ENCODE measurements around the gene CCDC24.

The CCDC24 gene

GRCh38 chr1:43971336-43971980 lies 19.9 kb upstream of the CCDC24 start:
- Histone ChIP-seq H3K4me3 (ENCODE audit: low read length) (no peak overlapping the region), H3K4me1 (ENCODE audit: control insufficient read depth, low read depth, low read length) (peaks cover 2% of the 10 kb centered on the region), H4K8ac (ENCODE audit: low read depth, low read length) (no peak overlapping the region), H2BK5ac (ENCODE audit: low read length) (no peak overlapping the region), H4K5ac (ENCODE audit: low read length) (no peak overlapping the region), H3K79me1 (ENCODE audit: low read length) (peaks cover 19% of the 10 kb centered on the region), H3K56ac (ENCODE audit: low read length) (no peak overlapping the region), H2AK5ac (ENCODE audit: low read length) (no peak overlapping the region), H3K27ac (ENCODE audit: low read depth, low read length) (no peak overlapping the region), H3K4me2 (ENCODE audit: low read length) (no peak overlapping the region), H2BK15ac (replicated peaks; ENCODE audit: low read depth) (no peak overlapping the region), H3K23ac (ENCODE audit: low read length) (no peak overlapping the region), H3K4ac (ENCODE audit: low read depth, low read length) (no peak overlapping the region), H3K27me3 (ENCODE audit: insufficient read depth, low read length, poor library complexity) (no peaks in the 10 kb centered on the region), H2BK120ac (ENCODE audit: low read depth, low read length) (no peak overlapping the region), H3K79me2 (ENCODE audit: control insufficient read depth, insufficient read depth, low read length) (peaks cover 20% of the 10 kb centered on the region), H3K18ac (ENCODE audit: low read length) (no peak overlapping the region), H3K9ac (ENCODE audit: low read length) (no peak overlapping the region), H3K36me3 (ENCODE audit: control insufficient read depth, insufficient read depth, low read length) (peaks cover 2% of the 10 kb centered on the region)
- no CpG with 5 or more reads among the region's 17 CpGs for WGBS (ENCODE audit: extremely low coverage, insufficient coverage, low lambda C conversion rate)
- DNase-seq, result no peak

GRCh38 chr1:43973981-43974442 lies 17.4 kb upstream of the CCDC24 start:
- DNase-seq, result no peak
- Histone ChIP-seq H3K4me1 (ENCODE audit: control insufficient read depth, low read depth, low read length) (peaks cover 2% of the 10 kb centered on the region), H4K5ac (ENCODE audit: low read length) (no peak overlapping the region), H2BK120ac (ENCODE audit: low read depth, low read length) (no peak overlapping the region), H4K8ac (ENCODE audit: low read depth, low read length) (no peak overlapping the region), H3K27ac (ENCODE audit: low read depth, low read length) (no peak overlapping the region), H3K18ac (ENCODE audit: low read length) (no peak overlapping the region), H3K36me3 (ENCODE audit: control insufficient read depth, insufficient read depth, low read length) (peaks cover 5% of the 10 kb centered on the region), H3K79me1 (ENCODE audit: low read length) (peaks cover 30% of the 10 kb centered on the region), H3K9ac (ENCODE audit: low read length) (peak overlapping the region; percentile 61), H2AK5ac (ENCODE audit: low read length) (no peak overlapping the region), H3K56ac (ENCODE audit: low read length) (peak overlapping the region; percentile 79), H2BK5ac (ENCODE audit: low read length) (no peak overlapping the region), H3K4ac (ENCODE audit: low read depth, low read length) (no peak overlapping the region), H3K79me2 (ENCODE audit: control insufficient read depth, insufficient read depth, low read length) (peaks cover 20% of the 10 kb centered on the region), H3K4me3 (ENCODE audit: low read length) (peak overlapping the region; percentile 28), H3K27me3 (ENCODE audit: insufficient read depth, low read length, poor library complexity) (no peaks in the 10 kb centered on the region), H3K4me2 (ENCODE audit: low read length) (peak overlapping the region; percentile 65), H3K23ac (ENCODE audit: low read length) (no peak overlapping the region), H2BK15ac (replicated peaks; ENCODE audit: low read depth) (no peak overlapping the region)
- no CpG with 5 or more reads among the region's 9 CpGs for WGBS (ENCODE audit: extremely low coverage, insufficient coverage, low lambda C conversion rate)

- H3K4me1 ChIP-seq (ENCODE audit: control insufficient read depth, low read depth, low read length), result peaks cover 2% of the 10 kb centered on the region
- H2BK120ac ChIP-seq (ENCODE audit: low read depth, low read length), result no peak within 1 kb of the TSS
- H3K9ac ChIP-seq (ENCODE audit: low read length), result peak within 1 kb of the TSS; percentile 97
- H2BK5ac ChIP-seq (ENCODE audit: low read length), result peak within 1 kb of the TSS; percentile 51
- H3K18ac ChIP-seq (ENCODE audit: low read length), result peak within 1 kb of the TSS; percentile 16
- peak within 1 kb of the TSS; percentile 45 for H3K27ac ChIP-seq (ENCODE audit: low read depth, low read length)
- H3K4me2 ChIP-seq (ENCODE audit: low read length), result peak within 1 kb of the TSS; percentile 95
- H3K4me3 ChIP-seq (ENCODE audit: low read length), result peak within 1 kb of the TSS; percentile 86
- no peaks in the 10 kb centered on the region for H3K27me3 ChIP-seq (ENCODE audit: insufficient read depth, low read length, poor library complexity)
- no peak within 1 kb of the TSS for H2BK15ac ChIP-seq (replicated peaks; ENCODE audit: low read depth)
- H3K79me1 ChIP-seq (ENCODE audit: low read length), result peaks cover 30% of the 10 kb centered on the region
- H3K79me2 ChIP-seq (ENCODE audit: control insufficient read depth, insufficient read depth, low read length), result peaks cover 20% of the 10 kb centered on the region
- WGBS (ENCODE audit: extremely low coverage, insufficient coverage, low lambda C conversion rate), result no CpG with 5 or more reads among the region's 93 CpGs
- H4K5ac ChIP-seq (ENCODE audit: low read length), result no peak within 1 kb of the TSS
- peak; percentile 97 for DNase-seq
- H4K8ac ChIP-seq (ENCODE audit: low read depth, low read length), result no peak within 1 kb of the TSS
- peak within 1 kb of the TSS; percentile 1 for H3K23ac ChIP-seq (ENCODE audit: low read length)
- peak within 1 kb of the TSS; percentile 40 for H3K4ac ChIP-seq (ENCODE audit: low read depth, low read length)
- H2AK5ac ChIP-seq (ENCODE audit: low read length), result no peak within 1 kb of the TSS
- peaks cover 5% of the 10 kb centered on the region for H3K36me3 ChIP-seq (ENCODE audit: control insufficient read depth, insufficient read depth, low read length)
- peak within 1 kb of the TSS; percentile 99 for H3K56ac ChIP-seq (ENCODE audit: low read length)
These were observed 16.8 kb upstream of the CCDC24 start, which contains the start of gene ATP6V0B for GRCh38 chr1:43974443-43975248. Gene ATP6V0B, plus strand, starts transcription at chr1:43974960. Its CDS starts 81 bp downstream, at chr1:43975041.

- Histone ChIP-seq H3K4ac (ENCODE audit: low read depth, low read length) (peak overlapping the region; percentile 40), H3K9ac (ENCODE audit: low read length) (peak overlapping the region; percentile 97), H2BK15ac (replicated peaks; ENCODE audit: low read depth) (no peak overlapping the region), H4K8ac (ENCODE audit: low read depth, low read length) (no peak overlapping the region), H3K23ac (ENCODE audit: low read length) (peak overlapping the region; percentile 1), H3K4me3 (ENCODE audit: low read length) (peak overlapping the region; percentile 86), H3K4me1 (ENCODE audit: control insufficient read depth, low read depth, low read length) (peaks cover 2% of the 10 kb centered on the region), H2BK120ac (ENCODE audit: low read depth, low read length) (no peak overlapping the region), H2BK5ac (ENCODE audit: low read length) (no peak overlapping the region), H3K4me2 (ENCODE audit: low read length) (peak overlapping the region; percentile 95), H3K79me2 (ENCODE audit: control insufficient read depth, insufficient read depth, low read length) (peaks cover 21% of the 10 kb centered on the region), H3K36me3 (ENCODE audit: control insufficient read depth, insufficient read depth, low read length) (peaks cover 5% of the 10 kb centered on the region), H3K27ac (ENCODE audit: low read depth, low read length) (peak overlapping the region; percentile 45), H2AK5ac (ENCODE audit: low read length) (no peak overlapping the region), H3K56ac (ENCODE audit: low read length) (peak overlapping the region; percentile 99), H3K18ac (ENCODE audit: low read length) (peak overlapping the region; percentile 16), H4K5ac (ENCODE audit: low read length) (no peak overlapping the region), H3K27me3 (ENCODE audit: insufficient read depth, low read length, poor library complexity) (no peaks in the 10 kb centered on the region), H3K79me1 (ENCODE audit: low read length) (peaks cover 28% of the 10 kb centered on the region)
- no CpG with 5 or more reads among the region's 34 CpGs for WGBS (ENCODE audit: extremely low coverage, insufficient coverage, low lambda C conversion rate)
- peak; percentile 45 for DNase-seq
These were observed 16.0 kb upstream of the CCDC24 start for GRCh38 chr1:43975249-43975961.

GRCh38 chr1:43976045-43976444 lies 15.4 kb upstream of the CCDC24 start:
- no CpG with 5 or more reads among the region's 4 CpGs for WGBS (ENCODE audit: extremely low coverage, insufficient coverage, low lambda C conversion rate)
- no peak overlapping the region for H4K8ac ChIP-seq (ENCODE audit: low read depth, low read length)
- H2BK15ac ChIP-seq (replicated peaks; ENCODE audit: low read depth), result no peak overlapping the region
- no peak overlapping the region for H3K18ac ChIP-seq (ENCODE audit: low read length)
- H4K5ac ChIP-seq (ENCODE audit: low read length), result no peak overlapping the region
- H3K4ac ChIP-seq (ENCODE audit: low read depth, low read length), result no peak overlapping the region
- H3K9ac ChIP-seq (ENCODE audit: low read length), result peak overlapping the region; percentile 97
- no peak overlapping the region for H2AK5ac ChIP-seq (ENCODE audit: low read length)
- peaks cover 17% of the 10 kb centered on the region for H3K79me2 ChIP-seq (ENCODE audit: control insufficient read depth, insufficient read depth, low read length)
- H3K79me1 ChIP-seq (ENCODE audit: low read length), result peaks cover 26% of the 10 kb centered on the region
- peaks cover 5% of the 10 kb centered on the region for H3K36me3 ChIP-seq (ENCODE audit: control insufficient read depth, insufficient read depth, low read length)
- peaks cover 2% of the 10 kb centered on the region for H3K4me1 ChIP-seq (ENCODE audit: control insufficient read depth, low read depth, low read length)
- H3K27me3 ChIP-seq (ENCODE audit: insufficient read depth, low read length, poor library complexity), result no peaks in the 10 kb centered on the region
- H3K56ac ChIP-seq (ENCODE audit: low read length), result no peak overlapping the region
- no peak overlapping the region for H3K23ac ChIP-seq (ENCODE audit: low read length)
- no peak overlapping the region for H3K27ac ChIP-seq (ENCODE audit: low read depth, low read length)
- no peak for DNase-seq
- peak overlapping the region; percentile 95 for H3K4me2 ChIP-seq (ENCODE audit: low read length)
- H2BK120ac ChIP-seq (ENCODE audit: low read depth, low read length), result no peak overlapping the region
- H2BK5ac ChIP-seq (ENCODE audit: low read length), result no peak overlapping the region
- H3K4me3 ChIP-seq (ENCODE audit: low read length), result no peak overlapping the region

Data from mesendoderm (in vitro differentiated cells).